Fibroblast of skin of right biceps (primary cell): Measurements from ENCODE around the gene TRIO.
"Not testable (repeated sequence)": the region's sequence is repeated elsewhere in the genome, so short reads cannot be mapped to it uniquely, and the experiment has no call there.

ENCODE experiments used
- DNase-seq: peaks from one replicate; pipeline ENCODE4 v3.0.0-alpha.2; 2013

Gene TRIO

GRCh38 chr5:14421851-14422250 is 278.7 kb downstream of the TRIO start:
- no peak for DNase-seq

GRCh38 chr5:14424011-14424685 is 281.0 kb downstream of the TRIO start:
- DNase-seq = no peak

GRCh38 chr5:14425559-14425958 is 282.4 kb downstream of the TRIO start:
- DNase-seq = no peak

- no peak for DNase-seq
Observed at GRCh38 chr5:14426521-14426920, 283.4 kb downstream of the TRIO start.

GRCh38 chr5:14428302-14429081 is 285.4 kb downstream of the TRIO start:
- DNase-seq = peak; percentile 60

GRCh38 chr5:14429101-14430050 is 286.2 kb downstream of the TRIO start:
- DNase-seq = no peak

- no peak for DNase-seq
Observed at GRCh38 chr5:14431534-14431933, 288.4 kb downstream of the TRIO start.

GRCh38 chr5:14432931-14433589 is 289.9 kb downstream of the TRIO start:
- DNase-seq = no peak

GRCh38 chr5:14435481-14435880 is 292.3 kb downstream of the TRIO start:
- peak; percentile 72 for DNase-seq

GRCh38 chr5:14436122-14436521 is 293.0 kb downstream of the TRIO start:
- not testable (repeated sequence) for DNase-seq

- DNase-seq = no peak
Observed at GRCh38 chr5:14436801-14437542, 293.8 kb downstream of the TRIO start.

GRCh38 chr5:14438195-14438606 is 295.1 kb downstream of the TRIO start:
- DNase-seq = no peak

GRCh38 chr5:14439087-14439871 is 296.1 kb downstream of the TRIO start:
- DNase-seq = no peak

GRCh38 chr5:14440223-14440581 is 297.1 kb downstream of the TRIO start:
- no peak for DNase-seq

GRCh38 chr5:14440582-14441431 is 297.7 kb downstream of the TRIO start:
- DNase-seq = peak; percentile 97

GRCh38 chr5:14441641-14442040 is 298.5 kb downstream of the TRIO start:
- DNase-seq = no peak

GRCh38 chr5:14442536-14442935 is 299.4 kb downstream of the TRIO start:
- DNase-seq = no peak

- peak; percentile 51 for DNase-seq
Observed at GRCh38 chr5:14443671-14444093, 300.5 kb downstream of the TRIO start.

- DNase-seq = no peak
Observed at GRCh38 chr5:14444161-14444560, 301.0 kb downstream of the TRIO start.

GRCh38 chr5:14445013-14445412 is 301.9 kb downstream of the TRIO start:
- peak; percentile 74 for DNase-seq
